Prostate gland (tissue), 2 donors: ENCODE measurements around the gene B3GLCT.

ENCODE experiments used
- CTCF ChIP-seq, 4 experiments: fragments of 200-600 bp in 2 of 4; fragments of 450-650 bp in 2 of 4; sonication (generic) in 2 of 4; IDR thresholded peaks; 1 replicate in 3 of 4; 2 replicates in 1 of 4; pipeline ENCODE4 v1.5.1; 2016 to 2019; ENCODE audit warnings: antibody characterized with exemption in 4 of 4, mild to moderate bottlenecking in 2 of 4, moderate library complexity in 2 of 4
- POLR2A ChIP-seq: fragments of 450-650 bp; IDR thresholded peaks from one replicate; pipeline ENCODE4 v1.6.1; 2016; ENCODE audit warnings: antibody characterized with exemption, mild to moderate bottlenecking

DNA sequence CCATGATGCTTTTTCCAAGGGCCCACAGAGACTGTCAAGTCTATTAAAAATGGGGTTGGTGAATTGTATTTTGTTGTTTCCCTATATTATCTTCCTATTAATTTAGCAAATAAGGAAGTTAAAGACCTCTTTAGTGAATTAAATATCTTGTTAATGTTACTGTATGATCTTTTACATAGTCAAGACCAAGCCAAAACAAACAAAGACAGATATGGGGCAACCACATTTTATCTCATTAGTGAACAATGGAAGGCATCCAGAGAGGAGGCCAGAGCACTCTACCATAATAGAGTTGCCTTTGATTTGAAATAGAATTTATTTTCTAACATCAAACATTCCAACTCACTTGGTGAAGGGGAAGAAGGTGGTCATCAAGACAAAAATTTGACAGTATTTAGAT, 169.4 kb downstream of the B3GLCT start:
- TF ChIP-seq CTCF (IDR thresholded peaks at IDR 0.05) (no peak), POLR2A (no peak)
